Endothelial cell of umbilical vein (primary cell): ENCODE data around the gene FSD1.

Source experiments
- EZH2 ChIP-seq: IDR thresholded peaks from 2 replicates; pipeline ENCODE4 v1.6.1; 2012; ENCODE audit warnings: borderline replicate concordance, low read depth, mild to moderate bottlenecking, moderate library complexity, low read length, inconsistent platforms; ENCODE audit not compliant: severe bottlenecking
- FOS ChIP-seq: IDR thresholded peaks from 2 replicates; pipeline ENCODE4 v1.6.1; 2011; ENCODE audit warnings: mild to moderate bottlenecking, low read length, moderate library complexity, borderline replicate concordance; ENCODE audit not compliant: insufficient read depth
- GATA2 ChIP-seq: IDR thresholded peaks from 2 replicates; pipeline ENCODE4 v1.7.0; 2011; ENCODE audit warnings: low read depth, mild to moderate bottlenecking, moderate library complexity, mixed read lengths, low read length; ENCODE audit not compliant: insufficient read length, insufficient read depth
- JUN ChIP-seq: IDR thresholded peaks from 2 replicates; pipeline ENCODE4 v1.6.1; 2011; ENCODE audit warnings: borderline replicate concordance, low read depth; ENCODE audit not compliant: insufficient read length, insufficient read depth
- POLR2A ChIP-seq: IDR thresholded peaks from 2 replicates; pipeline ENCODE4 v1.6.1; 2012; ENCODE audit warnings: low read depth, mild to moderate bottlenecking, control low read depth, low read length
- POLR2AphosphoS5 ChIP-seq: IDR thresholded peaks from 2 replicates; pipeline ENCODE4 v1.6.1; 2012; ENCODE audit warnings: low read depth, mild to moderate bottlenecking, control low read depth, low read length, moderate library complexity; ENCODE audit not compliant: insufficient read depth
- TF ChIP-seq, protein P1 (sequence below), 2 donors: IDR thresholded peaks; 1 replicate in 1 of 2; 2 replicates in 1 of 2; pipeline ENCODE4 v1.5.1; 2011; ENCODE audit warnings: low read length in 2 of 2, mild to moderate bottlenecking in 2 of 2, moderate library complexity in 2 of 2, control low read depth in 1 of 2, inconsistent platforms in 1 of 2, low read depth in 1 of 2; ENCODE audit not compliant: insufficient read depth in 1 of 2; ENCODE audit errors: extremely low read depth in 1 of 2
- TF ChIP-seq, protein P2 (sequence below): IDR thresholded peaks from 2 replicates; pipeline ENCODE4 v1.6.1; 2011; ENCODE audit not compliant: insufficient read depth, insufficient read length

GRCh38 chr19:4264812-4265211 lies 39.6 kb upstream of the FSD1 start:
- TF ChIP-seq, protein P1, sequence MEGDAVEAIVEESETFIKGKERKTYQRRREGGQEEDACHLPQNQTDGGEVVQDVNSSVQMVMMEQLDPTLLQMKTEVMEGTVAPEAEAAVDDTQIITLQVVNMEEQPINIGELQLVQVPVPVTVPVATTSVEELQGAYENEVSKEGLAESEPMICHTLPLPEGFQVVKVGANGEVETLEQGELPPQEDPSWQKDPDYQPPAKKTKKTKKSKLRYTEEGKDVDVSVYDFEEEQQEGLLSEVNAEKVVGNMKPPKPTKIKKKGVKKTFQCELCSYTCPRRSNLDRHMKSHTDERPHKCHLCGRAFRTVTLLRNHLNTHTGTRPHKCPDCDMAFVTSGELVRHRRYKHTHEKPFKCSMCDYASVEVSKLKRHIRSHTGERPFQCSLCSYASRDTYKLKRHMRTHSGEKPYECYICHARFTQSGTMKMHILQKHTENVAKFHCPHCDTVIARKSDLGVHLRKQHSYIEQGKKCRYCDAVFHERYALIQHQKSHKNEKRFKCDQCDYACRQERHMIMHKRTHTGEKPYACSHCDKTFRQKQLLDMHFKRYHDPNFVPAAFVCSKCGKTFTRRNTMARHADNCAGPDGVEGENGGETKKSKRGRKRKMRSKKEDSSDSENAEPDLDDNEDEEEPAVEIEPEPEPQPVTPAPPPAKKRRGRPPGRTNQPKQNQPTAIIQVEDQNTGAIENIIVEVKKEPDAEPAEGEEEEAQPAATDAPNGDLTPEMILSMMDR (IDR thresholded peaks at IDR 0.05; ENCODE audit: extremely low read depth in 1 of 2, insufficient read depth in 1 of 2, low read depth in 1 of 2, low read length in 2 of 2), result no peak
- TF ChIP-seq JUN, result no peak
- TF ChIP-seq EZH2, result no peak
- TF ChIP-seq FOS, result no peak
- TF ChIP-seq, protein P2, sequence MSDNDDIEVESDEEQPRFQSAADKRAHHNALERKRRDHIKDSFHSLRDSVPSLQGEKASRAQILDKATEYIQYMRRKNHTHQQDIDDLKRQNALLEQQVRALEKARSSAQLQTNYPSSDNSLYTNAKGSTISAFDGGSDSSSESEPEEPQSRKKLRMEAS, result no peak
- TF ChIP-seq POLR2A, result no peak
- TF ChIP-seq POLR2AphosphoS5, result no peak
- TF ChIP-seq GATA2, result no peak
